ENCODE results near the gene PDGFB. TPM values are rescaled to one million over a fixed set of nuclear protein-coding genes. Genes with fewer than 3 reads are reported as not detected.

Gene PDGFB
- total and polyA plus RNA-seq, 12 donors: 9.9 to 45.6 (median 18.5) TPM

GRCh38 chr22:39176143-39176713 is 68.6 kb downstream of the PDGFB start:
- H3K27me3 ChIP-seq: no peaks in the 10 kb centered on the region
- DNase-seq: peak; percentile 73 to 76
- ATAC-seq: peak; percentile 42 to 74 (median 62)
- peak overlapping the region; percentile 62 to 92 (median 84) for H3K27ac ChIP-seq
- no peaks in the 10 kb centered on the region for H3K36me3 ChIP-seq
- no peaks in the 10 kb centered on the region for H3K9me3 ChIP-seq
- TF ChIP-seq CTCF (IDR thresholded peaks at IDR 0.05): no peak
- intact Hi-C loops (cut with DNase I): loop anchor here in 7 of 10 donors (2.0 to 10.0 kb wide), 5 partner anchors 56 to 349 kb away; partner anchors contain the start of genes ATF4 (in 5 of the 7) and PDGFB (in 1 of the 7)
- WGBS, 2 donors: 18% methylated on average over 23 of the region's 23 CpGs
- H3K4me1 ChIP-seq: peaks cover 32 to 86% (median 76%) of the 10 kb centered on the region in 9 donors
- peak overlapping the region in 1 of 10 donors; percentile 13 for H3K4me3 ChIP-seq

- no peaks in the 10 kb centered on the region for H3K36me3 ChIP-seq
- ATAC-seq: peak in 1 of 8 donors; percentile 5
- no peak for TF ChIP-seq CTCF (IDR thresholded peaks at IDR 0.05)
- peaks cover 35 to 93% (median 83%) of the 10 kb centered on the region in 9 donors for H3K4me1 ChIP-seq
- peak in 1 of 2 donors; percentile 19 for DNase-seq
- no peak overlapping the region for H3K4me3 ChIP-seq
- no peaks in the 10 kb centered on the region for H3K27me3 ChIP-seq
- intact Hi-C loops (cut with DNase I): loop anchor here in 7 of 10 donors (2.0 to 10.0 kb wide), 5 partner anchors 57 to 349 kb away; partner anchors contain the start of genes ATF4 (in 5 of the 7) and PDGFB (in 1 of the 7)
- H3K27ac ChIP-seq: peak overlapping the region; percentile 62 to 92 (median 84)
- 76 to 83% methylated on average over 18 of the region's 18 CpGs for WGBS, 2 donors
- H3K9me3 ChIP-seq: no peaks in the 10 kb centered on the region
Measured at GRCh38 chr22:39175353-39176142, 69.2 kb downstream of the PDGFB start.

GRCh38 chr22:39174498-39175352 is 70.1 kb downstream of the PDGFB start:
- Histone ChIP-seq H3K4me1 (peaks cover 35 to 93% (median 84%) of the 10 kb centered on the region in 9 donors), H3K4me3 (peak overlapping the region in 3 of 10 donors; percentile 3 to 29 (median 21))
- intact Hi-C loops (cut with DNase I): loop anchor here in 8 of 10 donors (5.0 to 10.0 kb wide), 6 partner anchors 58 to 353 kb away; partner anchors contain the start of genes ATF4 (in 5 of the 8) and PDGFB (in 1 of the 8)

More at GRCh38 chr22:39174498-39175352, 70.1 kb downstream of the PDGFB start:
- Histone ChIP-seq H3K9me3 (no peaks in the 10 kb centered on the region), H3K27ac (peak overlapping the region; percentile 62 to 92 (median 84)), H3K27me3 (no peaks in the 10 kb centered on the region), H3K36me3 (no peaks in the 10 kb centered on the region)
- no peak for TF ChIP-seq CTCF (IDR thresholded peaks at IDR 0.05)
- DNase-seq: peak; percentile 82 to 87
- ATAC-seq: peak; percentile 53 to 69 (median 60)
- WGBS, 2 donors: 23 to 27% methylated on average over 22 of the region's 22 CpGs

Data from heart right ventricle (tissue), 16 donors.